Hepatocyte (in vitro differentiated cells): Measurements from ENCODE around the gene CPA5. TPM values are rescaled to one million over a fixed set of nuclear protein-coding genes. Genes with fewer than 3 reads are reported as not detected.

Experiments
- DNase-seq: peaks from one replicate; pipeline ENCODE4 v3.0.0-alpha.2; 2016; ENCODE audit warnings: low spot score
- H2AFZ ChIP-seq: fragments of 200-600 bp; sonication (generic); 2 replicates; pipeline ENCODE4 v1.6.0; 2016; ENCODE audit warnings: antibody characterized with exemption, mild to moderate bottlenecking
- H3K27ac ChIP-seq: fragments of 200-600 bp; sonication (generic); 2 replicates; pipeline ENCODE4 v1.5.1; 2016; ENCODE audit warnings: mild to moderate bottlenecking
- H3K27me3 ChIP-seq: fragments of 200-600 bp; sonication (generic); 2 replicates; pipeline ENCODE4 v1.6.1; 2016
- H3K36me3 ChIP-seq: fragments of 200-600 bp; sonication (generic); replicated peaks from 2 replicates; pipeline ENCODE4 v1.5.1; 2016; ENCODE audit warnings: low read depth; ENCODE audit not compliant: insufficient read depth
- H3K4me1 ChIP-seq: fragments of 200-600 bp; sonication (generic); 2 replicates; pipeline ENCODE4 v1.5.1; 2016; ENCODE audit warnings: mild to moderate bottlenecking, moderate library complexity; ENCODE audit not compliant: insufficient read depth
- H3K4me2 ChIP-seq: fragments of 200-600 bp; sonication (generic); 2 replicates; pipeline ENCODE4 v1.6.0; 2016
- H3K4me3 ChIP-seq: fragments of 200-600 bp; sonication (generic); 2 replicates; pipeline ENCODE4 v1.5.1; 2016; ENCODE audit warnings: mild to moderate bottlenecking
- H3K79me2 ChIP-seq: fragments of 200-600 bp; sonication (generic); 2 replicates; pipeline ENCODE4 v1.6.0; 2017; ENCODE audit warnings: mild to moderate bottlenecking
- H3K9me2 ChIP-seq: fragments of 200-600 bp; sonication (generic); replicated peaks from 2 replicates; pipeline ENCODE4 v1.6.0; 2017; ENCODE audit warnings: mild to moderate bottlenecking; ENCODE audit not compliant: insufficient read depth
- H3K9me3 ChIP-seq: fragments of 200-600 bp; sonication (generic); 2 replicates; pipeline ENCODE4 v1.5.1; 2016; ENCODE audit warnings: low read depth, mild to moderate bottlenecking
- H4K20me1 ChIP-seq: fragments of 200-600 bp; sonication (generic); 2 replicates; pipeline ENCODE4 v1.6.0; 2016; ENCODE audit warnings: mild to moderate bottlenecking; ENCODE audit not compliant: insufficient read depth, poor library complexity, severe bottlenecking
- EZH2 ChIP-seq: fragments of 200-600 bp; sonication (generic); IDR thresholded peaks from 2 replicates; pipeline ENCODE4 v1.6.1; 2016; ENCODE audit warnings: antibody characterized with exemption, mild to moderate bottlenecking, borderline replicate concordance
- EZH2phosphoT487 ChIP-seq: fragments of 200-600 bp; sonication (generic); IDR thresholded peaks from one replicate; pipeline ENCODE4 v1.6.1; 2018; ENCODE audit warnings: antibody characterized with exemption, mild to moderate bottlenecking, low read depth, moderate library complexity; ENCODE audit not compliant: unreplicated experiment, severe bottlenecking
- WGBS: methylation state at CpG from one replicate; pipeline ENCODE4 v1.1.6; 2016; ENCODE audit warnings: low lambda C conversion rate; ENCODE audit errors: missing lambda C conversion rate; 5-methylcytosine and 5-hydroxymethylcytosine counted together
- polyA plus RNA-seq: library from polyadenylated mRNA; unstranded; fragments of >200 nt; fragmentation: Nextera tagmentation; extraction: Ambion mirVana; gene quantifications from 2 replicates; pipeline ENCODE4 v1.2.1, GENCODE V29; 2016
- total RNA-seq: library from RNA; depleted of rRNA; stranded (reverse); fragments of >200 nt; gene quantifications from 2 replicates; pipeline ENCODE4 v1.2.3, GENCODE V29; 2014
- TF ChIP-seq, protein P1 (sequence below): fragments of 200-600 bp; sonication (generic); IDR thresholded peaks from 2 replicates; pipeline ENCODE4 v1.5.1; 2016; ENCODE audit warnings: antibody characterized with exemption, mild to moderate bottlenecking; ENCODE audit not compliant: poor library complexity

Gene CPA5
- total and polyA plus RNA-seq, 2 experiments from 2014 or later, result 0.30 TPM; not detected in 1

DNA sequence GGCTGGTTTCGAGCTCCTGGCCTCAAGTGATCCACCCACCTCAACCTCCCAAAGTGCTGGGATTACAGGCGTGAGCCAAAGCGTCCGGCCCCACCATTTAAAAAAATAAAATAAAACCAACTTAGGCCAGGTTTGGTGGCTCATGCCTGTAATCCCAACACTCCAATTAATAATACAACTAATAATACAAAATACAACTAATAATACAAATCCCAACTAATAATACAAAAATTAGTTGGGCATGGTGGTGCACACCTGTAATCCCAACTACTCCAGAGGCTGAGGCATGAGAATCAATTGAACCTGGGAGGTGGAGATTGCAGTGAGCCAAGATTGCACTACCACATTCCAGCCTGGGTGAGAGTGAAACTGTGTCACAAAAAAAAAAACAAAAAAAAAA is 68.6 kb downstream of the CPA5 start:
- Histone ChIP-seq H2AFZ (no peak overlapping the region), H3K27me3 (no peaks in the 10 kb centered on the region), H3K4me1 (peaks cover 36% of the 10 kb centered on the region), H4K20me1 (no peaks in the 10 kb centered on the region), H3K9me2 (no peaks in the 10 kb centered on the region), H3K79me2 (no peaks in the 10 kb centered on the region), H3K4me3 (no peak overlapping the region), H3K36me3 (no peaks in the 10 kb centered on the region), H3K4me2 (no peak overlapping the region), H3K9me3 (no peaks in the 10 kb centered on the region), H3K27ac (no peak overlapping the region)
- 71% methylated on average over 4 of the region's 4 CpGs for WGBS
- TF ChIP-seq, protein P1, sequence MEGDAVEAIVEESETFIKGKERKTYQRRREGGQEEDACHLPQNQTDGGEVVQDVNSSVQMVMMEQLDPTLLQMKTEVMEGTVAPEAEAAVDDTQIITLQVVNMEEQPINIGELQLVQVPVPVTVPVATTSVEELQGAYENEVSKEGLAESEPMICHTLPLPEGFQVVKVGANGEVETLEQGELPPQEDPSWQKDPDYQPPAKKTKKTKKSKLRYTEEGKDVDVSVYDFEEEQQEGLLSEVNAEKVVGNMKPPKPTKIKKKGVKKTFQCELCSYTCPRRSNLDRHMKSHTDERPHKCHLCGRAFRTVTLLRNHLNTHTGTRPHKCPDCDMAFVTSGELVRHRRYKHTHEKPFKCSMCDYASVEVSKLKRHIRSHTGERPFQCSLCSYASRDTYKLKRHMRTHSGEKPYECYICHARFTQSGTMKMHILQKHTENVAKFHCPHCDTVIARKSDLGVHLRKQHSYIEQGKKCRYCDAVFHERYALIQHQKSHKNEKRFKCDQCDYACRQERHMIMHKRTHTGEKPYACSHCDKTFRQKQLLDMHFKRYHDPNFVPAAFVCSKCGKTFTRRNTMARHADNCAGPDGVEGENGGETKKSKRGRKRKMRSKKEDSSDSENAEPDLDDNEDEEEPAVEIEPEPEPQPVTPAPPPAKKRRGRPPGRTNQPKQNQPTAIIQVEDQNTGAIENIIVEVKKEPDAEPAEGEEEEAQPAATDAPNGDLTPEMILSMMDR, result no peak
- TF ChIP-seq EZH2phosphoT487, result no peak
- no peak for TF ChIP-seq EZH2
- DNase-seq, result no peak

DNA sequence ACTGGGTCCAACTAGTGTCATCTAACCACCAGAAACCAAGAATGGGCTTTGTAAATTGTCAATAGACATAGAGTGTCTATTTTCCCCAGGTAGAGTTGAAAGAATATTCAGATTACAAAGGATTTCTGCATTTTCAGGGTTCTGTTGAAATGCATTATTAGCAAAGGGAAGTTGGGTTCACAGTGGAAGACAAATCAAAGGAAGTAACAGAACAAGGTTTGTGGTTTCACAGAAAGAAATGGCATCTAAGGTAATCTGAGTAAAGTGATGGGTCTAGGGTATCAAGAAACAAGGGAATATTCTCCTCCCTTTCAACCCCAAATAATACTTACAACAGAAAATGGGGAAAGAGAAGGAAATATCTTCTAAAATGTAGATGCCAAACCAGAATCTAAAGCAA is 70.4 kb downstream of the CPA5 start:
- H3K9me3 ChIP-seq, result no peaks in the 10 kb centered on the region
- H2AFZ ChIP-seq, result no peak overlapping the region
- H3K27me3 ChIP-seq, result no peaks in the 10 kb centered on the region
- H3K27ac ChIP-seq, result no peak overlapping the region
- no peaks in the 10 kb centered on the region for H3K79me2 ChIP-seq
- no peak for DNase-seq
- peaks cover 31% of the 10 kb centered on the region for H3K4me1 ChIP-seq
- H3K4me3 ChIP-seq, result no peak overlapping the region
- H4K20me1 ChIP-seq, result no peaks in the 10 kb centered on the region
- no peaks in the 10 kb centered on the region for H3K9me2 ChIP-seq
- H3K4me2 ChIP-seq, result no peak overlapping the region
- no peaks in the 10 kb centered on the region for H3K36me3 ChIP-seq
- no peak for TF ChIP-seq EZH2phosphoT487
- no peak for TF ChIP-seq EZH2
- TF ChIP-seq, protein P1, result no peak

DNA sequence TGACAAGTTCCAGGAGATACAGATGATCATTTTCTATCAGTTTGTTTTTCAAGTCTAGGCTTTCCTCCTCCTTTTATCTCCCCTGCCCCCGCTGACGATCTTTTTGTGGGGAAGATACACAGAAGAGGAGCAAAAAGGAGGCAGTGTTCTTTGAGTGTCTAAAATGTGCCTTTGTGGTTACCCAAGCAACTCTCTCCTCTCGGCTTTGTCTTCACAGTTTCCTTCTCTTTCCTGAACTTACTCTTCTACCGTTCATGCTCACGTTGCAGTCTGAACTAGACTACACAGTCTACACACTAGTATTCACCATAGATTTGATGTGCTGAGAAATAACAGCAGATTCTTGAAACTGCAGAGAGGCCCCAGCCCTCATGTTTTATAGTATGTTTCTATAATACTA is 72.6 kb downstream of the CPA5 start:
- no peaks in the 10 kb centered on the region for H4K20me1 ChIP-seq
- peak overlapping the region; percentile 62 for H3K27ac ChIP-seq
- DNase-seq, result no peak
- WGBS, result 62% methylated on average over 5 of the region's 5 CpGs
- TF ChIP-seq, protein P1, result no peak
- H3K9me3 ChIP-seq, result no peaks in the 10 kb centered on the region
- H3K4me1 ChIP-seq, result peaks cover 45% of the 10 kb centered on the region
- H3K4me3 ChIP-seq, result no peak overlapping the region
- H3K36me3 ChIP-seq, result no peaks in the 10 kb centered on the region
- H3K4me2 ChIP-seq, result peak overlapping the region; percentile 7
- no peaks in the 10 kb centered on the region for H3K79me2 ChIP-seq
- no peaks in the 10 kb centered on the region for H3K27me3 ChIP-seq
- H2AFZ ChIP-seq, result peak overlapping the region; percentile 19
- no peaks in the 10 kb centered on the region for H3K9me2 ChIP-seq

DNA sequence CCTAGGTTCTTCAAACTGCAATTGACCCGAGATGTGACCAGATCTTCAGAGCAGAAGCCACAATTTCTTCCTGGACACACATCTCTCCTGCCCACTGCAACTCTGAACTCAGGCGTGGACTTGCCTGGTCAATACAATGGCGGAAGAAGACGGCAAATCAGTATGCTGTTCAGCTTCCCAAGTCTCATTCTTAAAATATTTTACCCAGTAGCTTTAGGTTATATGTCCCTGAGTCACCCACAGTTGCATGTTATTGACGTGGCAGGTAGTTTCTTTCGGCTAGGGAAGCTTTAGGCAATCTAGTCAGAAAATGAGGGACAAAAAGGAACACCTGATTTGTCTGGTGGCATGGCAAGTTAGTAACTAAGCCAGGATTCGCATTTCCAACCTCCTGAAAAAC is 73.7 kb downstream of the CPA5 start:
- Histone ChIP-seq H3K9me2 (no peaks in the 10 kb centered on the region), H3K4me2 (no peak overlapping the region), H2AFZ (no peak overlapping the region), H3K27ac (peak overlapping the region; percentile 62), H3K79me2 (no peaks in the 10 kb centered on the region), H3K9me3 (no peaks in the 10 kb centered on the region), H3K36me3 (no peaks in the 10 kb centered on the region), H3K27me3 (no peaks in the 10 kb centered on the region), H4K20me1 (no peaks in the 10 kb centered on the region), H3K4me1 (peaks cover 39% of the 10 kb centered on the region), H3K4me3 (no peak overlapping the region)
- 86% methylated on average over 7 of the region's 7 CpGs for WGBS
- TF ChIP-seq, protein P1, result no peak
- no peak for TF ChIP-seq EZH2
- TF ChIP-seq EZH2phosphoT487, result no peak
- no peak for DNase-seq
